GM06990 (cell line): Measurements from ENCODE around the gene SPEF1.

Source experiments
- DNase-seq: peaks from one replicate; pipeline ENCODE4 v3.0.0-alpha.2; 2011; ENCODE audit not compliant: insufficient read length; ENCODE audit errors: extremely low read depth
- H3K27me3 ChIP-seq: replicated peaks from 2 replicates; pipeline ENCODE4 v1.6.0; 2011; ENCODE audit warnings: low read length; ENCODE audit not compliant: control insufficient read depth, insufficient read depth
- H3K36me3 ChIP-seq: 2 replicates; pipeline ENCODE4 v1.5.1; 2011; ENCODE audit warnings: low read length; ENCODE audit not compliant: control insufficient read depth, insufficient read depth
- H3K4me3 ChIP-seq: replicated peaks from 2 replicates; pipeline ENCODE4 v1.5.1; 2011; ENCODE audit warnings: low read depth, mild to moderate bottlenecking, control low read depth, low read length
- TF ChIP-seq, protein P1 (sequence below): IDR thresholded peaks from 2 replicates; pipeline ENCODE4 v1.5.1; 2011; ENCODE audit warnings: low read length, control low read depth, mild to moderate bottlenecking, inconsistent platforms; ENCODE audit not compliant: insufficient read depth, poor library complexity, severe bottlenecking

The SPEF1 gene

DNA sequence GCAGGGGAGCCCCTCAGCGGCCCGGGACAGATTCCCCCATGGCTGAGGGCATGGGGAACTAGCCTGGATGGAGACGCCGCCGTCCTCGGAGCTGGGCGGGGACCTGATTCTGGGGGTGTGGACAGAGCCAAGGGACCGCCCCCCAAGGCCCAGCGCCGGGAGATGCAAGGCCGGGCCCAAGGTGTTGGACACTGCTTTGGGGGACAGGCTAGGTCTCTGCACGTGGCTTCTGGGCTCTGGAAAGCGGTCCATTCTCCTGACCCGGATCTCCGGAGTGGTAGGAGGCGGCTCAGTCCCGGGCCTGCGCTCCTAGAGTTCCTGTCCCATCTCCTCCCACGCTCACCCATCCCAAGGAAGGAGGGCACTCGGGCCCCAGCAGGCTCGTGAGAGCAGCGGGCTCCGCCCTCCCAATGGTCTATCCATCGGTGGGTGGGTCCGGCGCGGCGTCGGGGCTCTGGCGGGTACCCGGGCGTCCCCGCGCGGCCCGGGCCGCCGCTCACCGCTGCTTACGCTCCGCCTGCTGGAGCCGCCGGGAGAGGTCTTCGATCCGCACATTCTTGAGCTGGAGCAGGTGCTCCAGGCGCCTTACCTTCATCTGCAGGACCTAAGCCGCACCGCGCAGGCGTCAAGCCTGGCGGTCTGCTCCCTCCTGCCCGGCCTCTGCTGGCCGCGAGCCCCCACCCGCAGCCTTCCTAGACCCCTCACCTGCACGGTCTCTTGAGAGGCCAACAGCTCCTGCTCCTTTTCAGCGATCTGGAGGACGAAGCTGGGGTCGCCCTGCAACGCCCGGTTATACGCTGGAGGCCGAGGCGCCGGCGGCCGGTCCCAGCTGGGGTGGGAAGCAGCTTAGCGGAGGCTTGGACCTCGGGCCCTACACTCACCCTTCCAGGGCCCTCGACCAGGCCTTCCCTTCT, 3.3 kb downstream of the SPEF1 start:
- no peak for DNase-seq
- H3K27me3 ChIP-seq, result peaks cover 1% of the 10 kb centered on the region
- TF ChIP-seq, protein P1, sequence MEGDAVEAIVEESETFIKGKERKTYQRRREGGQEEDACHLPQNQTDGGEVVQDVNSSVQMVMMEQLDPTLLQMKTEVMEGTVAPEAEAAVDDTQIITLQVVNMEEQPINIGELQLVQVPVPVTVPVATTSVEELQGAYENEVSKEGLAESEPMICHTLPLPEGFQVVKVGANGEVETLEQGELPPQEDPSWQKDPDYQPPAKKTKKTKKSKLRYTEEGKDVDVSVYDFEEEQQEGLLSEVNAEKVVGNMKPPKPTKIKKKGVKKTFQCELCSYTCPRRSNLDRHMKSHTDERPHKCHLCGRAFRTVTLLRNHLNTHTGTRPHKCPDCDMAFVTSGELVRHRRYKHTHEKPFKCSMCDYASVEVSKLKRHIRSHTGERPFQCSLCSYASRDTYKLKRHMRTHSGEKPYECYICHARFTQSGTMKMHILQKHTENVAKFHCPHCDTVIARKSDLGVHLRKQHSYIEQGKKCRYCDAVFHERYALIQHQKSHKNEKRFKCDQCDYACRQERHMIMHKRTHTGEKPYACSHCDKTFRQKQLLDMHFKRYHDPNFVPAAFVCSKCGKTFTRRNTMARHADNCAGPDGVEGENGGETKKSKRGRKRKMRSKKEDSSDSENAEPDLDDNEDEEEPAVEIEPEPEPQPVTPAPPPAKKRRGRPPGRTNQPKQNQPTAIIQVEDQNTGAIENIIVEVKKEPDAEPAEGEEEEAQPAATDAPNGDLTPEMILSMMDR, result no peak
- H3K4me3 ChIP-seq, result peak overlapping the region; percentile 23
- H3K36me3 ChIP-seq, result no peaks in the 10 kb centered on the region

- Histone ChIP-seq H3K4me3 (peak overlapping the region; percentile 23), H3K36me3 (no peaks in the 10 kb centered on the region), H3K27me3 (peaks cover 1% of the 10 kb centered on the region)
- no peak for DNase-seq
- TF ChIP-seq, protein P1, result no peak
Observed at GRCh38 chr20:3777381-3777715, 3.9 kb downstream of the SPEF1 start.

DNA sequence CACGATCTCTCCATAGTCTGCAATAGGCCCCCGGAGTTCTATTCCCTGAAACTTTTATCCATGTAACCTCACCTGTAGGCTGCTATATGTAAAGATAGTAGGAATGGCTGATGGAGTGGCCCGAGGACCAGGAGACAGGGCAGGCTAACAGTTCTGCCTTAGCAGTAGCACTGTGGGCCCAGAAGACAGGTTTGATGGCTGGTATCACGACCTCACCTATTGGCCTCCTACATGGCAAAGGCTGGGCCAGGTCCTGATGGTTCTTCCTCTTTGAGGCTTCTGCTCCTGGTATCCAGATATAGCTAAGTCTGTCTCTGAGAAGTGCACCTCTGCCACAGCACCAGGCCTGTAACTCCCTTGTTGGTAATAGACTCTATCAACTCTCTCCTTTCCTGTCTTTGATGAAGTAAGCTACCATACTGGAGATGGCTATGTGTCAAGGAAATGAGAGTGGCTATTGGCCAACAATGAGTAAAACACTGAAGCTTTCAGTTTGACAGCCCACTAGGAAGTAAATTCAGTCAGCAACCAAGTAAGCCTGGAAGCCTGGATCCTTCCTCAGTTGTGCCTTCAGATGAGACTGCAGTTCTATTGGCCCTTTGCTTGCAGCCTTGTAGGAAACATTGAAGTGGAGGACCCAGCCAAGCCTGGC, 5.7 kb downstream of the SPEF1 start:
- H3K27me3 ChIP-seq, result peaks cover 1% of the 10 kb centered on the region
- DNase-seq, result no peak
- no peaks in the 10 kb centered on the region for H3K36me3 ChIP-seq
- H3K4me3 ChIP-seq, result no peak overlapping the region
- TF ChIP-seq, protein P1, result no peak

- Histone ChIP-seq H3K27me3 (no peaks in the 10 kb centered on the region), H3K36me3 (no peaks in the 10 kb centered on the region), H3K4me3 (no peak overlapping the region)
- DNase-seq, result no peak
- TF ChIP-seq, protein P1, result no peak
Observed at GRCh38 chr20:3771552-3772058, 9.6 kb downstream of the SPEF1 start.

DNA sequence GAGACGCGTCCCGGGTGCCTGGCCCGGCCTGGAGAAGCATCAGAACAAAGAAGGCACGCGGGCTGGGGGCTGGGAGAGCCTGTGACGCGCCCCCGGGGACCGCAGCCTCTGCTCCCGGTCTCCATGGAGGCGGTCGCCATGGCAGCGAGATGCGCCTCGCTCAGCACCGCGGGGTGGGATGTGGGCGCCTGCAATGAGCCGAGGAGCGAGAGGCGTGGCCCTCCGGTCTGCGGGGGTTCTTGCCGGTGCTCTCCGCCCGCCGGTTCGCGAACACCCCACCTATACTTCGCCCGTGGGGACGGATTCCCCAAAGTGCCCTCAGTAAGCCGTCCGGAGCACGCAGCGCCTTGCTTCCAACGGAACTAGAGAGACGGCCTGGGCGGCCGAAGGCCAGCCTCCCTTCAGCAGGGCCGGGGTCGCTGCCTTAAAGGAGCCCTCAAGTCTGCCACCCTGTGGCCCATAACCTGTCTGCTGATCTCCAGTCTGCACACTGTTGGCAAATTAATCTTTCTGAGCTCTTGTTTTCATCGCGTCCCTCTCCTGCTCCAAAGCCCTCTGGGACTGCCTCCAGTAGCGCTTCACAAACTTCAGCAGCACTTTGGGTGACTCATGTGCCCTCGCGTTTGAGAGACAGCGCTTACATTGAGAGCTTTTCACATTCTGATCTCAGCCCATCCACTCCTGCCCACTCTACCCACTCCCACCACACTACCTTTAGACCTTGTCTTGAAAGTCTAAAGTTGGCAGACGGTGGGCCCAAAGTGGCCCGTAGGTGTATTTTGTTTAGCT, 12.7 kb downstream of the SPEF1 start:
- peak; percentile 83 for DNase-seq
- Histone ChIP-seq H3K4me3 (peak overlapping the region; percentile 85), H3K27me3 (no peaks in the 10 kb centered on the region), H3K36me3 (no peaks in the 10 kb centered on the region; the same call in none of the 2 replicates)
- TF ChIP-seq, protein P1, result peak; percentile 71
